ENCODE results near the gene NAXD. TPM values are rescaled to one million over a fixed set of nuclear protein-coding genes. Genes with fewer than 3 reads are reported as not detected.

Gene NAXD
- total and polyA plus RNA-seq, 12 donors, result 48.5 to 107 (median 62.9) TPM

- TF ChIP-seq POLR2A (IDR thresholded peaks at IDR 0.05), result no peak
- peaks cover 0 to 35% of the 10 kb centered on the region in 2 donors for H3K36me3 ChIP-seq (replicated peaks in 1 of 2)
- peaks cover 7 to 18% of the 10 kb centered on the region in 2 donors for H3K4me1 ChIP-seq (replicated peaks in 1 of 2)
- no peaks in the 10 kb centered on the region for H3K9me3 ChIP-seq (replicated peaks in 1 of 3)
- WGBS, 4 donors, result 91 to 94% (median 93%) methylated on average over 21 to 29 of the region's 29 CpGs
- peak in 2 of 7 donors; percentile 13 to 47 for DNase-seq
- intact Hi-C loops (cut with DNase I), result loop anchor here in 1 of 2 donors (10.0 kb wide), 1 partner anchor 48 kb away; no protein-coding TSS in a partner anchor
- no peak overlapping the region for H3K27ac ChIP-seq
- no peak overlapping the region for H3K4me3 ChIP-seq
- H3K27me3 ChIP-seq, result no peaks in the 10 kb centered on the region
Measured at GRCh38 chr13:110646442-110647364, 31.4 kb downstream of the NAXD start.

DNA sequence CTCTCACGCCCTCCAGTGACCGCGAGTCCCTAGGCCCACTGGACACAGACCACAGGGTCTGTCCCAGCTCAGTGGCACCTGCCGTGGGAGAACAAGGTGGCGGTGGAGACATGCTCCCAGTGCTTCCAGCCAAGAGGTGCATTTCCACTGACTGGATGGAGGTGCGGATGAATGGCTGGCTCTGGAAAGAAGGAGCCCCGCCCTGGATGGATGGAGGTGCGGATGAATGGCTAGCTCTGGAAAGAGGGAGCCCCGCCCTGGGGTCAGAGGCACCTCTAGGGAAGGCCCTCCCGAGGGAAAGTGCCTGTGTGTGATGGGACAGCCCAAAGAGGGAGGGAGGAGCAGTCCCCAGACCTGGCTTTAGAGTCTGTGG is 32.0 kb downstream of the NAXD start:
- Histone ChIP-seq H3K27ac (no peak overlapping the region), H3K27me3 (no peaks in the 10 kb centered on the region), H3K4me3 (no peak overlapping the region), H3K36me3 (replicated peaks in 1 of 2) (peaks cover 0 to 29% of the 10 kb centered on the region in 2 donors), H3K4me1 (replicated peaks in 1 of 2) (peaks cover 7 to 18% of the 10 kb centered on the region in 2 donors), H3K9me3 (replicated peaks in 1 of 3) (no peaks in the 10 kb centered on the region)
- whole genome bisulfite sequencing, 4 donors, result 87 to 98% (median 88%) methylated on average over 7 to 10 of the region's 10 CpGs
- intact Hi-C loops (cut with DNase I), result loop anchor here in 1 of 2 donors (10.0 kb wide), 1 partner anchor 47 kb away; no protein-coding TSS in a partner anchor
- peak in 2 of 7 donors; percentile 12 to 41 for DNase-seq
- no peak for TF ChIP-seq POLR2A (IDR thresholded peaks at IDR 0.05)
- TF ChIP-seq, protein P1, sequence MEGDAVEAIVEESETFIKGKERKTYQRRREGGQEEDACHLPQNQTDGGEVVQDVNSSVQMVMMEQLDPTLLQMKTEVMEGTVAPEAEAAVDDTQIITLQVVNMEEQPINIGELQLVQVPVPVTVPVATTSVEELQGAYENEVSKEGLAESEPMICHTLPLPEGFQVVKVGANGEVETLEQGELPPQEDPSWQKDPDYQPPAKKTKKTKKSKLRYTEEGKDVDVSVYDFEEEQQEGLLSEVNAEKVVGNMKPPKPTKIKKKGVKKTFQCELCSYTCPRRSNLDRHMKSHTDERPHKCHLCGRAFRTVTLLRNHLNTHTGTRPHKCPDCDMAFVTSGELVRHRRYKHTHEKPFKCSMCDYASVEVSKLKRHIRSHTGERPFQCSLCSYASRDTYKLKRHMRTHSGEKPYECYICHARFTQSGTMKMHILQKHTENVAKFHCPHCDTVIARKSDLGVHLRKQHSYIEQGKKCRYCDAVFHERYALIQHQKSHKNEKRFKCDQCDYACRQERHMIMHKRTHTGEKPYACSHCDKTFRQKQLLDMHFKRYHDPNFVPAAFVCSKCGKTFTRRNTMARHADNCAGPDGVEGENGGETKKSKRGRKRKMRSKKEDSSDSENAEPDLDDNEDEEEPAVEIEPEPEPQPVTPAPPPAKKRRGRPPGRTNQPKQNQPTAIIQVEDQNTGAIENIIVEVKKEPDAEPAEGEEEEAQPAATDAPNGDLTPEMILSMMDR (IDR thresholded peaks at IDR 0.05), result no peak

- H3K9me3 ChIP-seq (replicated peaks in 1 of 3), result no peaks in the 10 kb centered on the region
- H3K27me3 ChIP-seq, result no peaks in the 10 kb centered on the region
- peaks cover 0 to 20% of the 10 kb centered on the region in 2 donors for H3K36me3 ChIP-seq (replicated peaks in 1 of 2)
- peaks cover 7 to 18% of the 10 kb centered on the region in 2 donors for H3K4me1 ChIP-seq (replicated peaks in 1 of 2)
- peak overlapping the region in 1 of 5 donors; percentile 32 for H3K27ac ChIP-seq
- 52 to 60% (median 55%) methylated on average over 13 to 16 of the region's 16 CpGs for WGBS, 4 donors
- no peak overlapping the region for H3K4me3 ChIP-seq
- TF ChIP-seq POLR2A (IDR thresholded peaks at IDR 0.05), result no peak
- TF ChIP-seq, protein P1 (IDR thresholded peaks at IDR 0.05), result no peak
- intact Hi-C loops (cut with DNase I), result loop anchor here in 1 of 2 donors (10.0 kb wide), 1 partner anchor 47 kb away; no protein-coding TSS in a partner anchor
- peak in 1 of 7 donors; percentile 51 for DNase-seq
Measured at GRCh38 chr13:110648146-110648819, 32.9 kb downstream of the NAXD start.

GRCh38 chr13:110648848-110649421 is 33.6 kb downstream of the NAXD start:
- whole genome bisulfite sequencing, 4 donors, result 89 to 93% (median 91%) methylated on average over 29 to 35 of the region's 35 CpGs
- Histone ChIP-seq H3K36me3 (replicated peaks in 1 of 2) (peaks cover 0 to 15% of the 10 kb centered on the region in 2 donors), H3K27me3 (no peaks in the 10 kb centered on the region), H3K27ac (no peak overlapping the region), H3K4me3 (no peak overlapping the region), H3K9me3 (replicated peaks in 1 of 3) (no peaks in the 10 kb centered on the region), H3K4me1 (replicated peaks in 1 of 2) (peaks cover 7 to 18% of the 10 kb centered on the region in 2 donors)
- no peak for TF ChIP-seq POLR2A (IDR thresholded peaks at IDR 0.05)
- TF ChIP-seq, protein P1 (IDR thresholded peaks at IDR 0.05), result no peak
- intact Hi-C loops (cut with DNase I), result loop anchor here in 1 of 2 donors (10.0 kb wide), 1 partner anchor 46 kb away; no protein-coding TSS in a partner anchor
- DNase-seq, result peak in 1 of 7 donors; percentile 14
